ENCODE data around the gene SMIM36.

DNA sequence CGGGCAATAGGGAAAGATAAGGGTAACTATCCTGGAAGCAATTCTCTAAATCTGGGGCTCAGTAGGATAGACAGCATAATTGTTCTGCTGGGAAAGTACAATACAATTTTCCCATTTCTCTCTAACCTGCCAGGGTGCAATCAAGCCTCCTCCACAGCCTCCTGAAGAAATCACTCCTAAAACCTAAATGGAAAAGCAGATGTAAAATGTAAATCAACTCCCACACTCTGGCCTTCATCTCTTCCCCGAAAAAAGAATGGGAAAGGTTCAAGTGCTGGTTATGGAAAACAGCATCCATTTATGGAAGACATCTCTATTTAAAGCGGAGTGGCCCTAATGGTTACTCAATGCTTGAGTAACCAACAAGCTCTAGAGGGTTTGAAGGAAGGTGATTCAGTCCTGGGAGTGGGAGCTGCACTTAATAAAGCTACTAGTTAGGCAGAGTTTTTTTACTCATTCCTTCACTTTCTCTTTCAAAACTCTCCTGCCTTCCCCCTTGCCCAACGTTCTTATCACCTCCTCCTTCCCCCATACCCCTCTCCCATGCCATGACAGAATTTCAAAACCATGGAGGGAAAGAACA is 94.7 kb downstream of the SMIM36 start:
- TF ChIP-seq, protein P1, sequence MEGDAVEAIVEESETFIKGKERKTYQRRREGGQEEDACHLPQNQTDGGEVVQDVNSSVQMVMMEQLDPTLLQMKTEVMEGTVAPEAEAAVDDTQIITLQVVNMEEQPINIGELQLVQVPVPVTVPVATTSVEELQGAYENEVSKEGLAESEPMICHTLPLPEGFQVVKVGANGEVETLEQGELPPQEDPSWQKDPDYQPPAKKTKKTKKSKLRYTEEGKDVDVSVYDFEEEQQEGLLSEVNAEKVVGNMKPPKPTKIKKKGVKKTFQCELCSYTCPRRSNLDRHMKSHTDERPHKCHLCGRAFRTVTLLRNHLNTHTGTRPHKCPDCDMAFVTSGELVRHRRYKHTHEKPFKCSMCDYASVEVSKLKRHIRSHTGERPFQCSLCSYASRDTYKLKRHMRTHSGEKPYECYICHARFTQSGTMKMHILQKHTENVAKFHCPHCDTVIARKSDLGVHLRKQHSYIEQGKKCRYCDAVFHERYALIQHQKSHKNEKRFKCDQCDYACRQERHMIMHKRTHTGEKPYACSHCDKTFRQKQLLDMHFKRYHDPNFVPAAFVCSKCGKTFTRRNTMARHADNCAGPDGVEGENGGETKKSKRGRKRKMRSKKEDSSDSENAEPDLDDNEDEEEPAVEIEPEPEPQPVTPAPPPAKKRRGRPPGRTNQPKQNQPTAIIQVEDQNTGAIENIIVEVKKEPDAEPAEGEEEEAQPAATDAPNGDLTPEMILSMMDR (IDR thresholded peaks at IDR 0.05), result no peak
- TF ChIP-seq POLR2A (IDR thresholded peaks at IDR 0.05) (no peak), EP300 (IDR thresholded peaks at IDR 0.05) (no peak)
